ENCODE results near the gene OTOG. TPM values are rescaled to one million over a fixed set of nuclear protein-coding genes. Genes with fewer than 3 reads are reported as not detected.

The OTOG gene
- total RNA-seq, 4 donors from 2014 or later, result not detected

DNA sequence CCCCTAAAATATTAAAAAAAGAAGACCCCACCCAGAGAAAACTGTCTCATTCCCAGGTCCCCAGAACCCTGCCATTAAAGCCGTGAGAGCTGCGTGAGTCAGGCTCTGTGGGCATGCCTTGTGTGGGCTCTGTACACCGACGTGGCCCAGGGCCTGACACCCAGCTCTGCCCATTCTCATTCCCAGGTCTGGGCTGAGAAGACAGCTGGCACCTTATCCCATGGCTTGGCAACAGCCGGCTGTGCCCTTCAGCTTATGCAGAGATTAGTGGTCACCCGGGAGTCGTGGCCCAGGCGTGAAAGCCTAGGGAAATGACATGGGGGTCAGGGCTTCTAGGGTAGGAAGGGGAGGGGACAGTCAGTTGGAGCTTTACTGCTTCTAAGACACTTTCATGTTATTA is 31.9 kb downstream of the OTOG start:
- TF ChIP-seq, protein P1, sequence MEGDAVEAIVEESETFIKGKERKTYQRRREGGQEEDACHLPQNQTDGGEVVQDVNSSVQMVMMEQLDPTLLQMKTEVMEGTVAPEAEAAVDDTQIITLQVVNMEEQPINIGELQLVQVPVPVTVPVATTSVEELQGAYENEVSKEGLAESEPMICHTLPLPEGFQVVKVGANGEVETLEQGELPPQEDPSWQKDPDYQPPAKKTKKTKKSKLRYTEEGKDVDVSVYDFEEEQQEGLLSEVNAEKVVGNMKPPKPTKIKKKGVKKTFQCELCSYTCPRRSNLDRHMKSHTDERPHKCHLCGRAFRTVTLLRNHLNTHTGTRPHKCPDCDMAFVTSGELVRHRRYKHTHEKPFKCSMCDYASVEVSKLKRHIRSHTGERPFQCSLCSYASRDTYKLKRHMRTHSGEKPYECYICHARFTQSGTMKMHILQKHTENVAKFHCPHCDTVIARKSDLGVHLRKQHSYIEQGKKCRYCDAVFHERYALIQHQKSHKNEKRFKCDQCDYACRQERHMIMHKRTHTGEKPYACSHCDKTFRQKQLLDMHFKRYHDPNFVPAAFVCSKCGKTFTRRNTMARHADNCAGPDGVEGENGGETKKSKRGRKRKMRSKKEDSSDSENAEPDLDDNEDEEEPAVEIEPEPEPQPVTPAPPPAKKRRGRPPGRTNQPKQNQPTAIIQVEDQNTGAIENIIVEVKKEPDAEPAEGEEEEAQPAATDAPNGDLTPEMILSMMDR (IDR thresholded peaks at IDR 0.05; ENCODE audit: low read depth), result no peak

GRCh38 chr11:17579451-17579850 is 32.4 kb downstream of the OTOG start:
- TF ChIP-seq, protein P1 (IDR thresholded peaks at IDR 0.05; ENCODE audit: low read depth), result no peak

GRCh38 chr11:17580271-17580670 is 33.2 kb downstream of the OTOG start:
- TF ChIP-seq, protein P1 (IDR thresholded peaks at IDR 0.05; ENCODE audit: low read depth), result no peak

DNA sequence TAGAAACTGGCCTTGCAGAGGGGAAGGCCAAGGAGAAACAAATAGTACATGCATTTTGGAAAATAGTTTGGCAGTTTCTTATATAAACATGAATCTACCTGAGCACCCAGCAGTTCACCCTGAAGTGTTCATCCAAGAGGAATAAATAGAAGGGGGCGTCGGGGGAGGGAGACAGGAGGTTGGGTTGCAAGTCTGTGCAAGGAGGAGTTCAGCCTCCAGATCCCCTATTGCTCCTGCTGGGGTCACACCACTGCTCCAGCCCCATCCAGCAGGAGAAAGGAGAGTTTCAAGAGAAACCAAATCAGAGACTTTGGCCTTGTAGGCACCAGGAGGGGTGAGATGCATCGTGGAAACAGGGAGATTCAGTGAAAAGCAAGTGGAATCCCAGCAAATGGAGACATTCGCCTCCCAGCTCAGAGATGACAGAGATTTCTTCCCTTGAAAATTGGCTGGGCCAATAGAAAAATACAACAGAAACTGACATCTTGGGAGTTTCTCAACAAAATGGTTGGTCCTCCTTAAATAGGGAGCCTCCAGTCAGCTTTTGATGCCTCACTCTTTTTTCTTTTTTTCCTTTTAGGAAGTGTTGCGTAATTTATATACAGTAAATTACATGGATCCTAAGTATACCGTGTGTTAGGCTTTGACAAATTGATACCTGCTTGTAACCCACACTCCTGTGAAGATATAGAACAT is 34.1 kb downstream of the OTOG start:
- TF ChIP-seq, protein P1 (IDR thresholded peaks at IDR 0.05; ENCODE audit: low read depth), result no peak

GRCh38 chr11:17581732-17582053 is 34.6 kb downstream of the OTOG start:
- TF ChIP-seq, protein P1 (IDR thresholded peaks at IDR 0.05; ENCODE audit: low read depth), result no peak

DNA sequence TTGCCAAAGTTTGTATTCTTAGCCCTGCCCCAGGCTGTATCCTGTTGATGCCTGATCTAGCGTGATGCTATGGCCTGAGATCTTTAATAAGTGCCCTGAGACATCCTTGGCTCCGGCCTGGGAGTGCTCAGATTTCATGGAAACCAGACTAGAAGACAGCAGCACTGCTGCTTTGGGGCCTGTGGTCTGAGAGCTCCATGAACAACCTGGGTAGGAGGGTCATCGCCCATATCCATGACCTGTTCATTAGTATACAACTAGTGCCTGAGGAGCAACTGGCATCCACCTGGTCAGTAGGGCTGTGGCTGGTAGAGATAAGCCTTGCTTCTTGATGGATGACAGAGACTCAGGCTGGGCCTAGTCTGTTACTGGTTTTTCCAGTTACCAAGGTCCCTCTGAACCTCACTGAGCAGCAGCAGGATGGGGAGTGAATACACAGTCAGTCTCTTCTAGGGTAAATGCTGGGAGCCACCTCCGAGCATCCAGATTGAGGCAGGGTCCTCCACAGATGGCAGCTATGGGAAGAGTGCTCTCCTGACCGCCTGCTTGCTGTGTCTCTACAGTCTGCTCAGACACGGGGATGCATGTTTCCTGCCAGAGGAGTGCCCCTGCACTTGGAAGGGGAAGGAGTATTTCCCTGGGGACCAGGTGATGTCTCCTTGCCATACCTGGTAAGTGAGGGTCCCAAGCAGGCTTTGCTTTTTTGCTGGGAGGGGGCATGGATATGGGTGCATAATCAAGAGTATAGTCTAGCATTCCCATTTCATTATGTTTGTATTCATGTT is 39.0 kb downstream of the OTOG start:
- TF ChIP-seq, protein P1 (IDR thresholded peaks at IDR 0.05; ENCODE audit: low read depth), result no peak

DNA sequence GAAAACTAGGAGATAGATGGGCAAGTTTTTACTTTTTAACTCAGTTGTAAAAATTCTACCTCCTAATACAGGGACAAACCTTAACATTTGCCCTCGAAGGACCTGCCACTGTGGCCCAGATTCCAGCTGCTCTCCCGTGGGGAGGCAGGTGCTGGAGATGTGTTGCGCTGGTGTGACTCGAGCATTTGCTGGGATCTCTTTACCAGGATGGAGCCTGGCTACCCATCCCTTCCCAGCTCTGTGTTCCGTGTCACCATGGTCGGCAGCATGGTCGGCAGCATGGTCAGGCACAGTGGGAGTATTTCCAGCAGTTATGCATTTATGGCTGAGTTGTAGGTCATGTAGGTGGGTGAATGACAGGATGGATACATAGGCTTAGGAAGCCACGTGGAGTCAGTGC is 41.1 kb downstream of the OTOG start:
- TF ChIP-seq, protein P1 (IDR thresholded peaks at IDR 0.05; ENCODE audit: low read depth), result no peak

Data from subcutaneous adipose tissue (tissue), 4 donors.